Adrenal gland (tissue), 5 donors: Measurements from ENCODE around the gene DPP9.

Experiments used
- CTCF ChIP-seq, 6 experiments: fragments of 450-650 bp in 4 of 6; fragments of 200-600 bp in 2 of 6; sonication (generic) in 1 of 6; IDR thresholded peaks; 1 replicate in 5 of 6; 2 replicates in 1 of 6; pipeline versions ENCODE4 v1.5.1 to v1.8.0; 2016 to 2021; ENCODE audit warnings: antibody characterized with exemption in 6 of 6, mild to moderate bottlenecking in 2 of 6, moderate library complexity in 1 of 6
- POLR2A ChIP-seq, 2 donors: fragments of 450-650 bp; IDR thresholded peaks; one replicate each; pipeline ENCODE4 v1.6.1; 2017; ENCODE audit warnings: antibody characterized with exemption in 2 of 2, mild to moderate bottlenecking in 2 of 2, moderate library complexity in 1 of 2
- donor health status: DM: no; HTN: no; CAD: no.

- no peak for TF ChIP-seq CTCF (IDR thresholded peaks at IDR 0.05)
- no peak for TF ChIP-seq POLR2A (IDR thresholded peaks at IDR 0.05)
Observed at GRCh38 chr19:4717191-4717965, 6.3 kb downstream of the DPP9 start.
